PC-3 (cell line): ENCODE results near the gene ALOX15B.

ENCODE experiments used
- CTCF ChIP-seq: fragments of 300-600 bp; sonication (generic); conservative IDR thresholded peaks from 2 replicates; pipeline ENCODE4 v1.5.1; 2017; ENCODE audit warnings: antibody characterized with exemption, low read depth, mild to moderate bottlenecking, low read length
- EZH2 ChIP-seq: fragments of 300-600 bp; sonication (generic); IDR thresholded peaks from one replicate; pipeline ENCODE4 v1.6.1; 2017; ENCODE audit warnings: antibody characterized with exemption, mild to moderate bottlenecking, low read length; ENCODE audit not compliant: unreplicated experiment
- EZH2phosphoT487 ChIP-seq: fragments of 300-600 bp; sonication (generic); IDR thresholded peaks from 2 replicates; pipeline ENCODE4 v1.6.1; 2018; ENCODE audit warnings: mild to moderate bottlenecking, antibody characterized with exemption, low read length, borderline replicate concordance

- TF ChIP-seq CTCF (no peak), EZH2 (no peak), EZH2phosphoT487 (no peak)
Measured at GRCh38 chr17:8062807-8063483, 24.1 kb downstream of the ALOX15B start.
